Measurements from ENCODE around the gene CCDC167. TPM values are rescaled to one million over a fixed set of nuclear protein-coding genes. Genes with fewer than 3 reads are reported as not detected.

CCDC167 gene
- total RNA-seq, 1 experiment from 2014 or later: 31.9 TPM

- no peak overlapping the region for H3K18ac ChIP-seq (ENCODE audit: insufficient read length, low read depth, low read length)
- Mint-ChIP-seq H3K4me1 (peaks cover 13 to 19% of the 10 kb centered on the region in 2 experiments), H3K27ac (no peak overlapping the region), H3K9me3 (no peaks in the 10 kb centered on the region), H3K4me3 (no peak overlapping the region), H3K36me3 (ENCODE audit: insufficient read depth in 1 of 3, low read depth in 3 of 3) (peaks cover 20 to 78% (median 56%) of the 10 kb centered on the region in 3 experiments; a peak in 6 of 7 replicates), H3K27me3 (ENCODE audit: low read depth) (no peaks in the 10 kb centered on the region)
- H3K27ac ChIP-seq (ENCODE audit: insufficient read length, low read depth, low read length): no peak overlapping the region
- no peaks in the 10 kb centered on the region for H3K23me2 ChIP-seq (ENCODE audit: insufficient read length, low read depth, low read length, poor library complexity, severe bottlenecking)
- no peak overlapping the region for H2BK120ac ChIP-seq (ENCODE audit: low read depth, low read length, poor library complexity, severe bottlenecking)
- no peaks in the 10 kb centered on the region for H3K4me1 ChIP-seq (ENCODE audit: insufficient read depth, low read length)
- no peak overlapping the region for H3K9ac ChIP-seq (ENCODE audit: extremely low read depth, insufficient read length, low read length)
- H2AK5ac ChIP-seq (ENCODE audit: insufficient read length, low read length): no peak overlapping the region
- no peak overlapping the region for H3K14ac ChIP-seq (ENCODE audit: insufficient read depth, low read length)
- no peak overlapping the region for H3K4ac ChIP-seq (ENCODE audit: low read depth, low read length)
- H2BK5ac ChIP-seq (ENCODE audit: insufficient read length, low read length): no peak overlapping the region
- no peaks in the 10 kb centered on the region for H3K9me3 ChIP-seq (ENCODE audit: control insufficient read depth, low read depth, low read length)
- H3K4me2 ChIP-seq (ENCODE audit: insufficient read depth, insufficient read length, low read length): no peak overlapping the region
- no peaks in the 10 kb centered on the region for H3K79me1 ChIP-seq (ENCODE audit: insufficient read depth, low read depth, low read length, poor library complexity, severe bottlenecking)
- no peak overlapping the region for H2BK15ac ChIP-seq (ENCODE audit: low read depth, low read length)
- H2BK20ac ChIP-seq (ENCODE audit: low read depth, low read length, poor library complexity, severe bottlenecking): no peak overlapping the region
- no peak overlapping the region for H4K8ac ChIP-seq (replicated peaks; ENCODE audit: insufficient read length, low read depth, low read length)
- H3K23ac ChIP-seq (ENCODE audit: insufficient read length, low read depth, low read length): no peak overlapping the region
- no peak overlapping the region for H4K5ac ChIP-seq (ENCODE audit: insufficient read length, low read depth, low read length)
- no peaks in the 10 kb centered on the region for H3K27me3 ChIP-seq (ENCODE audit: insufficient read depth, low read length)
- H3K79me2 ChIP-seq (ENCODE audit: insufficient read depth, low read length): no peaks in the 10 kb centered on the region
- no peak for DNase-seq
- no peak overlapping the region for H2BK12ac ChIP-seq (ENCODE audit: insufficient read length, low read depth, low read length)
- H3K56ac ChIP-seq (ENCODE audit: insufficient read length, low read depth, low read length): no peak overlapping the region
- no peak for TF ChIP-seq CTCF (conservative IDR thresholded peaks at IDR 0.05)
- WGBS (ENCODE audit: extremely low coverage, insufficient read length, low lambda C conversion rate): no CpG with 5 or more reads among the region's 6 CpGs
- H4K20me1 ChIP-seq (ENCODE audit: control insufficient read depth, insufficient read depth, insufficient read length): no peaks in the 10 kb centered on the region
- H2AFZ ChIP-seq (ENCODE audit: low read length): no peak overlapping the region
- H4K91ac ChIP-seq (ENCODE audit: insufficient read length, low read depth, low read length): no peak overlapping the region
- H3T11ph ChIP-seq (ENCODE audit: low read length): no peak overlapping the region
These were observed 43.6 kb downstream of the CCDC167 start for GRCh38 chr6:37456126-37456525.
